ENCODE results near the gene SLC44A2. TPM values are rescaled to one million over a fixed set of nuclear protein-coding genes. Genes with fewer than 3 reads are reported as not detected.

The SLC44A2 gene
- polyA plus RNA-seq, 3 donors from 2014 or later, result 195 to 449 (median 327) TPM

- Mint-ChIP-seq H3K4me1 (peaks cover 17 to 26% of the 10 kb centered on the region in 2 donors), H3K27ac (peak overlapping the region; percentile 68 to 93 (median 84)), H3K4me3 (no peak overlapping the region), H3K27me3 (ENCODE audit: low read depth in 3 of 3) (peaks cover 0 to 11% (median 2%) of the 10 kb centered on the region in 3 donors), H3K9me3 (peaks cover 0 to 2% (median 0%) of the 10 kb centered on the region in 6 donors), H3K36me3 (peaks cover 0 to 15% (median 4%) of the 10 kb centered on the region in 3 donors)
- peak; percentile 78 to 84 (median 82) for DNase-seq
Observed at GRCh38 chr19:10644260-10645007, 19.1 kb downstream of the SLC44A2 start.

GRCh38 chr19:10646456-10647159 lies 21.3 kb downstream of the SLC44A2 start:
- H3K36me3 Mint-ChIP-seq, result peaks cover 0 to 8% (median 4%) of the 10 kb centered on the region in 3 donors
- H3K27me3 Mint-ChIP-seq (ENCODE audit: low read depth in 3 of 3), result peaks cover 1 to 11% (median 2%) of the 10 kb centered on the region in 3 donors
- peaks cover 18 to 28% of the 10 kb centered on the region in 2 donors for H3K4me1 Mint-ChIP-seq
- H3K27ac Mint-ChIP-seq, result peak overlapping the region in 2 of 6 donors; percentile 53 to 60
- peaks cover 0 to 2% (median 0%) of the 10 kb centered on the region in 6 donors for H3K9me3 Mint-ChIP-seq
- no peak overlapping the region for H3K4me3 Mint-ChIP-seq
- no peak for DNase-seq

GRCh38 chr19:10648360-10648759 lies 23.0 kb downstream of the SLC44A2 start:
- H3K9me3 Mint-ChIP-seq, result peaks cover 0 to 2% (median 0%) of the 10 kb centered on the region in 6 donors
- peak overlapping the region in 4 of 6 donors; percentile 2 to 82 (median 51) for H3K27ac Mint-ChIP-seq
- H3K4me3 Mint-ChIP-seq, result no peak overlapping the region
- peaks cover 28 to 33% of the 10 kb centered on the region in 2 donors for H3K4me1 Mint-ChIP-seq
- H3K27me3 Mint-ChIP-seq (ENCODE audit: low read depth in 3 of 3), result peaks cover 10 to 15% (median 11%) of the 10 kb centered on the region in 3 donors
- peaks cover 0 to 2% (median 2%) of the 10 kb centered on the region in 3 donors for H3K36me3 Mint-ChIP-seq
- DNase-seq, result no peak

GRCh38 chr19:10651851-10652250 lies 26.5 kb downstream of the SLC44A2 start:
- DNase-seq, result no peak
- peaks cover 39% of the 10 kb centered on the region in 2 donors for H3K4me1 Mint-ChIP-seq
- peaks cover 27 to 35% (median 30%) of the 10 kb centered on the region in 3 donors for H3K27me3 Mint-ChIP-seq (ENCODE audit: low read depth in 3 of 3)
- peak overlapping the region; percentile 30 to 68 (median 54) for H3K4me3 Mint-ChIP-seq
- H3K27ac Mint-ChIP-seq, result peak overlapping the region; percentile 74 to 99 (median 90)
- no peaks in the 10 kb centered on the region for H3K9me3 Mint-ChIP-seq
- no peaks in the 10 kb centered on the region for H3K36me3 Mint-ChIP-seq

- no peak for DNase-seq
- H3K4me3 Mint-ChIP-seq, result peak overlapping the region; percentile 90 to 96 (median 95)
- H3K27me3 Mint-ChIP-seq (ENCODE audit: low read depth in 3 of 3), result peaks cover 25 to 38% (median 30%) of the 10 kb centered on the region in 3 donors
- no peaks in the 10 kb centered on the region for H3K9me3 Mint-ChIP-seq
- H3K4me1 Mint-ChIP-seq, result peaks cover 43 to 44% of the 10 kb centered on the region in 2 donors
- H3K27ac Mint-ChIP-seq, result peak overlapping the region; percentile 95 to 99 (median 98)
- H3K36me3 Mint-ChIP-seq, result peaks cover 0 to 3% (median 0%) of the 10 kb centered on the region in 3 donors
Observed at GRCh38 chr19:10653482-10653731, 28.1 kb downstream of the SLC44A2 start.

- Mint-ChIP-seq H3K4me3 (peak within 1 kb of the TSS; percentile 90 to 96 (median 95)), H3K27ac (peak within 1 kb of the TSS; percentile 95 to 99 (median 98)), H3K9me3 (no peaks in the 10 kb centered on the region), H3K27me3 (ENCODE audit: low read depth in 3 of 3) (peaks cover 25 to 38% (median 30%) of the 10 kb centered on the region in 3 donors), H3K36me3 (peaks cover 0 to 3% (median 0%) of the 10 kb centered on the region in 3 donors), H3K4me1 (peaks cover 43 to 44% of the 10 kb centered on the region in 2 donors)
- DNase-seq, result peak; percentile 100
Observed at GRCh38 chr19:10653732-10654609, 28.6 kb downstream of the SLC44A2 start, which contains the start of gene ILF3. Gene ILF3, plus strand, starts transcription at chr19:10654346. Its CDS starts 16,260 bp downstream, at chr19:10670606.

- H3K27ac Mint-ChIP-seq, result peak overlapping the region; percentile 91 to 99 (median 96)
- H3K36me3 Mint-ChIP-seq, result peaks cover 0 to 3% (median 0%) of the 10 kb centered on the region in 3 donors
- H3K4me3 Mint-ChIP-seq, result peak overlapping the region; percentile 84 to 96 (median 95)
- no peaks in the 10 kb centered on the region for H3K9me3 Mint-ChIP-seq
- peaks cover 46 to 48% of the 10 kb centered on the region in 2 donors for H3K4me1 Mint-ChIP-seq
- DNase-seq, result peak in 1 of 3 donors; percentile 17
- peaks cover 25 to 40% (median 30%) of the 10 kb centered on the region in 3 donors for H3K27me3 Mint-ChIP-seq (ENCODE audit: low read depth in 3 of 3)
Observed at GRCh38 chr19:10654610-10655456, 29.5 kb downstream of the SLC44A2 start.

- peak overlapping the region; percentile 91 to 99 (median 94) for H3K27ac Mint-ChIP-seq
- H3K4me1 Mint-ChIP-seq, result peaks cover 52 to 55% of the 10 kb centered on the region in 2 donors
- H3K9me3 Mint-ChIP-seq, result no peaks in the 10 kb centered on the region
- peak overlapping the region; percentile 84 to 96 (median 93) for H3K4me3 Mint-ChIP-seq
- H3K27me3 Mint-ChIP-seq (ENCODE audit: low read depth in 3 of 3), result peaks cover 25 to 40% (median 30%) of the 10 kb centered on the region in 3 donors
- peak in 1 of 3 donors; percentile 14 for DNase-seq
- H3K36me3 Mint-ChIP-seq, result peaks cover 0 to 3% (median 0%) of the 10 kb centered on the region in 3 donors
Observed at GRCh38 chr19:10655457-10656312, 30.3 kb downstream of the SLC44A2 start.

- H3K27ac Mint-ChIP-seq, result peak overlapping the region in 1 of 6 donors; percentile 3
- peaks cover 52 to 57% of the 10 kb centered on the region in 2 donors for H3K4me1 Mint-ChIP-seq
- DNase-seq, result no peak
- no peak overlapping the region for H3K4me3 Mint-ChIP-seq
- H3K9me3 Mint-ChIP-seq, result no peaks in the 10 kb centered on the region
- peaks cover 6 to 24% (median 7%) of the 10 kb centered on the region in 3 donors for H3K27me3 Mint-ChIP-seq (ENCODE audit: low read depth in 3 of 3)
- peaks cover 0 to 3% (median 0%) of the 10 kb centered on the region in 3 donors for H3K36me3 Mint-ChIP-seq
Observed at GRCh38 chr19:10660346-10660745, 35.0 kb downstream of the SLC44A2 start.

GRCh38 chr19:10661946-10662345 lies 36.6 kb downstream of the SLC44A2 start:
- H3K27ac Mint-ChIP-seq, result peak overlapping the region in 2 of 6 donors; percentile 7 to 57
- H3K4me3 Mint-ChIP-seq, result no peak overlapping the region
- H3K27me3 Mint-ChIP-seq (ENCODE audit: low read depth in 3 of 3), result peaks cover 0 to 14% (median 5%) of the 10 kb centered on the region in 3 donors
- H3K9me3 Mint-ChIP-seq, result no peaks in the 10 kb centered on the region
- H3K36me3 Mint-ChIP-seq, result peaks cover 0 to 3% (median 0%) of the 10 kb centered on the region in 3 donors
- H3K4me1 Mint-ChIP-seq, result peaks cover 45 to 52% of the 10 kb centered on the region in 2 donors
- no peak for DNase-seq

GRCh38 chr19:10662384-10663251 lies 37.3 kb downstream of the SLC44A2 start:
- DNase-seq, result no peak
- Mint-ChIP-seq H3K4me3 (no peak overlapping the region), H3K9me3 (no peaks in the 10 kb centered on the region), H3K36me3 (no peaks in the 10 kb centered on the region), H3K27me3 (ENCODE audit: low read depth in 3 of 3) (peaks cover 0 to 12% (median 5%) of the 10 kb centered on the region in 3 donors), H3K4me1 (peaks cover 44 to 53% of the 10 kb centered on the region in 2 donors), H3K27ac (peak overlapping the region; percentile 4 to 65 (median 44))

All from immature natural killer cell (primary cell).